Liver (tissue), 3 donors: ENCODE data around the gene FCHO2.
"Not testable (repeated sequence)": the region's sequence is repeated elsewhere in the genome, so short reads cannot be mapped to it uniquely, and the experiment has no call there.

ENCODE experiments used
- JUND ChIP-seq, 2 donors: IDR thresholded peaks; 2 replicates each; pipeline ENCODE4 v1.6.1; 2016; ENCODE audit warnings: antibody characterized with exemption in 2 of 2
- RAD21 ChIP-seq, 2 donors: IDR thresholded peaks; 2 replicates each; pipeline ENCODE4 v1.6.1; 2016; ENCODE audit warnings: antibody characterized with exemption in 2 of 2, mild to moderate bottlenecking in 2 of 2
- RXRA ChIP-seq, 2 donors: IDR thresholded peaks; 2 replicates each; pipeline ENCODE4 v1.6.1; 2017 to 2018; ENCODE audit warnings: antibody characterized with exemption in 2 of 2, mild to moderate bottlenecking in 1 of 2
- SP1 ChIP-seq: IDR thresholded peaks from 2 replicates; pipeline ENCODE4 v1.6.1; 2018; ENCODE audit warnings: antibody characterized with exemption, mild to moderate bottlenecking
- TAF1 ChIP-seq: conservative IDR thresholded peaks from 2 replicates; pipeline ENCODE4 v1.6.1; 2016; ENCODE audit warnings: antibody characterized with exemption, mild to moderate bottlenecking
- YY1 ChIP-seq: IDR thresholded peaks from 2 replicates; pipeline ENCODE4 v1.6.1; 2016; ENCODE audit warnings: antibody characterized with exemption, mild to moderate bottlenecking
- TF ChIP-seq, protein P1 (sequence below): fragments of 150-350 bp; IDR thresholded peaks from 2 replicates; pipeline ENCODE4 v1.5.1; 2017; ENCODE audit warnings: improper control_type of control experiment, low read depth, low read length; ENCODE audit not compliant: missing input control
- TF ChIP-seq, protein P2 (sequence below): IDR thresholded peaks from 2 replicates; pipeline ENCODE4 v1.6.1; 2016; ENCODE audit warnings: antibody characterized with exemption
- TF ChIP-seq, protein P3 (sequence below): IDR thresholded peaks from 2 replicates; pipeline ENCODE4 v1.6.1; 2016; ENCODE audit warnings: antibody characterized with exemption, mild to moderate bottlenecking
- TF ChIP-seq, protein P4 (sequence below): IDR thresholded peaks from 2 replicates; pipeline ENCODE4 v1.6.1; 2016; ENCODE audit warnings: antibody characterized with exemption
- TF ChIP-seq, protein P5 (sequence below): IDR thresholded peaks from 2 replicates; pipeline ENCODE4 v1.6.1; 2016; ENCODE audit warnings: antibody characterized with exemption
- donor health status: healthy.
- donor health status: healthy.

DNA sequence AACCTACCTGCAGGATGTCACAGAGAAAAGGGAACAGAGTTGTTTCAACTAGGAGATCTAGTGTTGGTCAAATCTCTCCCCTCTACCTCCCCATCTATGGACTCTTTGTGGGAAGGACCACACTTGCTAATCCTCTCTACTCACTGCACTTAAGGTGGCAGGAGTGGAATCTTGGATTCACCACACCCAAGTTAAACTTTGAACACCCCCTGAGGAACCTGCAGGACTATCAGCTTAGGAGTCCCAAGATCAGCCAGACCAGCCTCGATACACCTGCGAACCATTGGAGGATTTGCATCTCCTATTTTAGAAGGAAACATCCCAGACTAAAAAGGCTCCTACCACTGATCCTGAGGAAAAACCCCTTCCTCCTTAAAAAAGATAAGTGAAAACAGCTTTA lies 23.2 kb upstream of the FCHO2 start:
- TF ChIP-seq, protein P1, sequence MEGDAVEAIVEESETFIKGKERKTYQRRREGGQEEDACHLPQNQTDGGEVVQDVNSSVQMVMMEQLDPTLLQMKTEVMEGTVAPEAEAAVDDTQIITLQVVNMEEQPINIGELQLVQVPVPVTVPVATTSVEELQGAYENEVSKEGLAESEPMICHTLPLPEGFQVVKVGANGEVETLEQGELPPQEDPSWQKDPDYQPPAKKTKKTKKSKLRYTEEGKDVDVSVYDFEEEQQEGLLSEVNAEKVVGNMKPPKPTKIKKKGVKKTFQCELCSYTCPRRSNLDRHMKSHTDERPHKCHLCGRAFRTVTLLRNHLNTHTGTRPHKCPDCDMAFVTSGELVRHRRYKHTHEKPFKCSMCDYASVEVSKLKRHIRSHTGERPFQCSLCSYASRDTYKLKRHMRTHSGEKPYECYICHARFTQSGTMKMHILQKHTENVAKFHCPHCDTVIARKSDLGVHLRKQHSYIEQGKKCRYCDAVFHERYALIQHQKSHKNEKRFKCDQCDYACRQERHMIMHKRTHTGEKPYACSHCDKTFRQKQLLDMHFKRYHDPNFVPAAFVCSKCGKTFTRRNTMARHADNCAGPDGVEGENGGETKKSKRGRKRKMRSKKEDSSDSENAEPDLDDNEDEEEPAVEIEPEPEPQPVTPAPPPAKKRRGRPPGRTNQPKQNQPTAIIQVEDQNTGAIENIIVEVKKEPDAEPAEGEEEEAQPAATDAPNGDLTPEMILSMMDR, result not testable (repeated sequence)
- not testable (repeated sequence) for TF ChIP-seq RAD21 (IDR thresholded peaks at IDR 0.05); YY1; TAF1; JUND (IDR thresholded peaks at IDR 0.05); SP1; RXRA (IDR thresholded peaks at IDR 0.05)
- TF ChIP-seq, protein P2, sequence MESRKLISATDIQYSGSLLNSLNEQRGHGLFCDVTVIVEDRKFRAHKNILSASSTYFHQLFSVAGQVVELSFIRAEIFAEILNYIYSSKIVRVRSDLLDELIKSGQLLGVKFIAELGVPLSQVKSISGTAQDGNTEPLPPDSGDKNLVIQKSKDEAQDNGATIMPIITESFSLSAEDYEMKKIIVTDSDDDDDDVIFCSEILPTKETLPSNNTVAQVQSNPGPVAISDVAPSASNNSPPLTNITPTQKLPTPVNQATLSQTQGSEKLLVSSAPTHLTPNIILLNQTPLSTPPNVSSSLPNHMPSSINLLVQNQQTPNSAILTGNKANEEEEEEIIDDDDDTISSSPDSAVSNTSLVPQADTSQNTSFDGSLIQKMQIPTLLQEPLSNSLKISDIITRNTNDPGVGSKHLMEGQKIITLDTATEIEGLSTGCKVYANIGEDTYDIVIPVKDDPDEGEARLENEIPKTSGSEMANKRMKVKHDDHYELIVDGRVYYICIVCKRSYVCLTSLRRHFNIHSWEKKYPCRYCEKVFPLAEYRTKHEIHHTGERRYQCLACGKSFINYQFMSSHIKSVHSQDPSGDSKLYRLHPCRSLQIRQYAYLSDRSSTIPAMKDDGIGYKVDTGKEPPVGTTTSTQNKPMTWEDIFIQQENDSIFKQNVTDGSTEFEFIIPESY, result not testable (repeated sequence)
- TF ChIP-seq, protein P3, sequence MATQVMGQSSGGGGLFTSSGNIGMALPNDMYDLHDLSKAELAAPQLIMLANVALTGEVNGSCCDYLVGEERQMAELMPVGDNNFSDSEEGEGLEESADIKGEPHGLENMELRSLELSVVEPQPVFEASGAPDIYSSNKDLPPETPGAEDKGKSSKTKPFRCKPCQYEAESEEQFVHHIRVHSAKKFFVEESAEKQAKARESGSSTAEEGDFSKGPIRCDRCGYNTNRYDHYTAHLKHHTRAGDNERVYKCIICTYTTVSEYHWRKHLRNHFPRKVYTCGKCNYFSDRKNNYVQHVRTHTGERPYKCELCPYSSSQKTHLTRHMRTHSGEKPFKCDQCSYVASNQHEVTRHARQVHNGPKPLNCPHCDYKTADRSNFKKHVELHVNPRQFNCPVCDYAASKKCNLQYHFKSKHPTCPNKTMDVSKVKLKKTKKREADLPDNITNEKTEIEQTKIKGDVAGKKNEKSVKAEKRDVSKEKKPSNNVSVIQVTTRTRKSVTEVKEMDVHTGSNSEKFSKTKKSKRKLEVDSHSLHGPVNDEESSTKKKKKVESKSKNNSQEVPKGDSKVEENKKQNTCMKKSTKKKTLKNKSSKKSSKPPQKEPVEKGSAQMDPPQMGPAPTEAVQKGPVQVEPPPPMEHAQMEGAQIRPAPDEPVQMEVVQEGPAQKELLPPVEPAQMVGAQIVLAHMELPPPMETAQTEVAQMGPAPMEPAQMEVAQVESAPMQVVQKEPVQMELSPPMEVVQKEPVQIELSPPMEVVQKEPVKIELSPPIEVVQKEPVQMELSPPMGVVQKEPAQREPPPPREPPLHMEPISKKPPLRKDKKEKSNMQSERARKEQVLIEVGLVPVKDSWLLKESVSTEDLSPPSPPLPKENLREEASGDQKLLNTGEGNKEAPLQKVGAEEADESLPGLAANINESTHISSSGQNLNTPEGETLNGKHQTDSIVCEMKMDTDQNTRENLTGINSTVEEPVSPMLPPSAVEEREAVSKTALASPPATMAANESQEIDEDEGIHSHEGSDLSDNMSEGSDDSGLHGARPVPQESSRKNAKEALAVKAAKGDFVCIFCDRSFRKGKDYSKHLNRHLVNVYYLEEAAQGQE, result not testable (repeated sequence)
- TF ChIP-seq, protein P4, sequence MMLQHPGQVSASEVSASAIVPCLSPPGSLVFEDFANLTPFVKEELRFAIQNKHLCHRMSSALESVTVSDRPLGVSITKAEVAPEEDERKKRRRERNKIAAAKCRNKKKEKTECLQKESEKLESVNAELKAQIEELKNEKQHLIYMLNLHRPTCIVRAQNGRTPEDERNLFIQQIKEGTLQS, result not testable (repeated sequence)
- TF ChIP-seq, protein P5, sequence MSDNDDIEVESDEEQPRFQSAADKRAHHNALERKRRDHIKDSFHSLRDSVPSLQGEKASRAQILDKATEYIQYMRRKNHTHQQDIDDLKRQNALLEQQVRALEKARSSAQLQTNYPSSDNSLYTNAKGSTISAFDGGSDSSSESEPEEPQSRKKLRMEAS, result not testable (repeated sequence)
